Brain microvascular endothelial cell (primary cell): ENCODE measurements around the gene APLN.

ENCODE experiments used
- DNase-seq: peaks from one replicate; pipeline ENCODE4 v3.0.0-alpha.2; 2020
- H3K27ac ChIP-seq: fragments of 250-450 bp; sonication (Bioruptor Pico); 2 replicates; pipeline ENCODE4 v1.5.1; 2020; ENCODE audit warnings: mild to moderate bottlenecking, moderate library complexity
- H3K27me3 ChIP-seq: fragments of 250-450 bp; sonication (Bioruptor Pico); replicated peaks from 2 replicates; pipeline ENCODE4 v1.5.1; 2020; ENCODE audit warnings: mild to moderate bottlenecking
- H3K36me3 ChIP-seq: fragments of 250-450 bp; sonication (Bioruptor Pico); replicated peaks from 2 replicates; pipeline ENCODE4 v1.5.1; 2020; ENCODE audit warnings: mild to moderate bottlenecking
- H3K4me3 ChIP-seq: 2 replicates; pipeline ENCODE4 v1.5.1; 2011; ENCODE audit warnings: low read depth, mild to moderate bottlenecking, control low read depth, low read length, moderate library complexity
- CTCF ChIP-seq: IDR thresholded peaks from 2 replicates; pipeline ENCODE4 v1.5.1; 2011; ENCODE audit warnings: low read depth, mild to moderate bottlenecking, moderate library complexity, low read length, control low read depth, inconsistent platforms; ENCODE audit errors: missing control alignments
- in situ Hi-C: cut with HindIII; loops from 2 replicates; pipeline ENCODE4 v1.10.0; 2017; ENCODE audit warnings: low sequenced_read_pairs, low pct_ligation_motif_present

Gene APLN

GRCh38 chrX:129599499-129599898, 55.3 kb downstream of the APLN start:
- no peak for DNase-seq
- Histone ChIP-seq H3K27me3 (no peaks in the 10 kb centered on the region), H3K36me3 (no peaks in the 10 kb centered on the region), H3K27ac (no peak overlapping the region), H3K4me3 (no peak overlapping the region)
- in situ Hi-C loops: no loop called here
- no peak for TF ChIP-seq CTCF

- H3K4me3 ChIP-seq: no peak overlapping the region
- H3K27ac ChIP-seq: no peak overlapping the region
- in situ Hi-C loops: no loop called here
- DNase-seq: no peak
- H3K27me3 ChIP-seq: no peaks in the 10 kb centered on the region
- no peaks in the 10 kb centered on the region for H3K36me3 ChIP-seq
- no peak for TF ChIP-seq CTCF
These were observed 56.9 kb downstream of the APLN start for GRCh38 chrX:129597905-129598304.

- DNase-seq: no peak
- H3K36me3 ChIP-seq: peaks cover 2% of the 10 kb centered on the region
- no peaks in the 10 kb centered on the region for H3K27me3 ChIP-seq
- no peak for TF ChIP-seq CTCF
- H3K27ac ChIP-seq: no peak overlapping the region
- no peak overlapping the region for H3K4me3 ChIP-seq
- in situ Hi-C loops: no loop called here
These were observed 58.7 kb downstream of the APLN start for GRCh38 chrX:129596077-129596476.
